ENCODE measurements around the gene ATP8A1.

Gene ATP8A1

GRCh38 chr4:42624551-42624950 lies 32.4 kb downstream of the ATP8A1 start:
- DNase-seq, result no peak

DNA sequence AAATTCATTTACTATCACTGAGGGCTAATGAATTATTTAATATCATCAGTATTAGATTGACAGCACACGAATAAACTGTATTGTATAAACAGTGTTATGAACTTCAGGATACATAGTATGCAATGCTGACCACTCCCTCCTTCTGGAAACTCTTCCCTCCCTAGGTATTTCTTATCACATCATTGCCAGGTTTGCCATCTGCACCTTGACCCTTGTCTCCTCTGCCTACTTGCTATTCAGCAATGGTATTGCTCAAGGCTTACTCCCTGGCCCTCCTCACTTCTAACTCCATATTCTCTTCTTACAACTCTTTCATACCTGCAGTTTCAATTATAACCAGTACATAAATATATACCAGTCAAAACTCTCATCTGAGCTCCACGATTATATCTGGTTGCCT lies 38.9 kb downstream of the ATP8A1 start:
- DNase-seq, result no peak

- DNase-seq, result no peak
Measured at GRCh38 chr4:42617030-42617429, 39.9 kb downstream of the ATP8A1 start.

DNA sequence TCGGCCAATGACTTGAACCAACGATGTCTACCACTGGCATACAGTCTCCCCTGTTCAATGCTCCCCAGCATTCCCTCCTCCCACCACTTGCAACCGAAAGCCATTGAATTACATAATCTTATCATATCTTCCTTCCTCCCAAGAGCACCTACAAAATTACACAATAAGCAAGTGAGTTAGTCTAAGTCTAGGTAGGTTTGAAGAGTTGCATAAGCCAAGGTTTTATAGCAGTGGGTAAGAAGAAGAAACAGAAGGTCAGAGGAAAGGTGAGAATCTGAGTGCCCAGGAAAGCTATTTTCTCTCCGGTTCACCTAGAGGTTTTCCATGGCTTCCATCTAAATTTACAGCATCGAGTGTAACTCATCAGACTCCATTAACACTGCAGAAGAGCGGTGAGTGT lies 40.3 kb downstream of the ATP8A1 start:
- DNase-seq, result no peak

GRCh38 chr4:42615131-42615763 lies 41.7 kb downstream of the ATP8A1 start:
- no peak for DNase-seq

GRCh38 chr4:42612898-42613297 lies 44.0 kb downstream of the ATP8A1 start:
- no peak for DNase-seq

GRCh38 chr4:42610941-42611340 lies 46.0 kb downstream of the ATP8A1 start:
- no peak for DNase-seq

DNA sequence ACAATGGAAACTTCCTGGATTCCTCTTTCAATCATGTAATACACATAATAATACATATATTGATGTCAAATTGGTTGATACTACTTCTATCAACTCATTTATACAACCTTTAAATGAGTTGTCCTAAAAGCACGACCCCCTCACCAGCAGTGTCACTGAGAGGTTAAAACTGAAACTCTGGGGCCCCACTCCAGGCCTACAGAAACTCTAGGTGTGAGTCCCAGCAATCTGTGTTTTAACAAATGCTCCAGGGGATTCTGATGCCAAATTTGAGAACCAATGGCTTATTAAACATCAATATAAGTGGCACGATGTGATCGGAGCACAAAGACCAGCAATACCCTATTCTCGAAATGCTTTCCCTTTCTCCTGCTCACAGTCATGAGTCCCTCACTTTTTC lies 47.9 kb downstream of the ATP8A1 start:
- DNase-seq, result no peak

DNA sequence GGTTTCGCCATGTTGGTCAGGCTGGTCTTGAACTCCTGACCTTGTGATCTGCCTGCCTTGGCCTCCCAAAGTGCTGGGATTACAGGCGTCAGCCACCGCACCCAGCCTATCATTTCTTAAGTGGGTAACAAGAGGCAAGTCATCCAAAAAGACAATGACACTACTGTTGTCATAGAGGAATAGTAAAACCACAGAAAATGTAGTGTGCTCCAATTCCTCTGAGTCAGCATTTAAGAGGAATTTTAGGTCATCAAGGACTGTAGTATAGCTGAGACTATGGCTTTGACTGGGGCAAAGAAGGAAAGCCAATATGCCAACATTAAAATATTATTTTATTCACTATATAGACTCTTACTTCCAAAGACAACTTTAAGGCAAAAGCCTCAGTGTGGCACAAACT lies 48.4 kb downstream of the ATP8A1 start:
- no peak for DNase-seq

GRCh38 chr4:42607011-42607726 lies 49.7 kb downstream of the ATP8A1 start:
- DNase-seq, result no peak

- DNase-seq, result no peak
Measured at GRCh38 chr4:42605264-42605663, 51.6 kb downstream of the ATP8A1 start.

GRCh38 chr4:42603862-42604261 lies 53.0 kb downstream of the ATP8A1 start:
- DNase-seq, result no peak

DNA sequence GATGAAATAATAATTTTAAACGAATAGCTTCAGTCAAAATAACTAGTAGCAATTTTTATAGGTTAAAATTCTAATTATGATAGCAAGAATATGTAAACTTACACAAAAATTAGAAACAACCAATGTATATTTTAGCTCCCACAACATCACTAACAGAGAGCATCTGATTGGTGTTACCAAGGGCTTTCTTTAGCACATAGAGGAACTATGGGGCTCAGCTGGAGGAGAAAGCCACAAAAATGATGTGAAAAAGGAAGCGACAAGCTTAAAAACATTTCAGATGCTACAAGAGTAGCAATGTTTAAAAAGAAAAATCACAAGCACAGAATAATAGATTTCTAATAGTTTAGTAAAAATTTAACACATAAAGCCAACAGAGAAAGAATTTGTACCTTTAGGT lies 56.3 kb downstream of the ATP8A1 start:
- no peak for DNase-seq

- no peak for DNase-seq
Measured at GRCh38 chr4:42596918-42597317, 60.0 kb downstream of the ATP8A1 start.

GRCh38 chr4:42594888-42595287 lies 62.0 kb downstream of the ATP8A1 start:
- no peak for DNase-seq

DNA sequence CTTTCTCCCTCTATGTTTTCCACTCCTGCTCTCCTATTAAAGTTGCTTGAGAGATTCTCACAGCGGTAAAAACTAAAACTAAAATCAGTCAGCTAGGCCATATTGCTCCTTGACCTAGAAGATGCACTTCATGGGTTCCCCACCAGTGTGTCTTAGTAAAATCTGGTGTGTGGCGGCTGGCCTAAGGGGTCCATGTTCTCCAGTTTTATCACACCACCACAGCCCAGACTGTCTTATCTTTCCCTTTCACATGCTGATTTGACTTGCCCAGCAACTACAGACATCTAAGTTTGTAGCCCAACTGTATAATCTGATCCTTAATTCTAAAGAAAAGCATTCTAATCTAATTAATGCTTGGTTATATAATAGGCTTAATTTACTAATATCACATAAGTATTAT lies 68.0 kb downstream of the ATP8A1 start:
- no peak for DNase-seq

- DNase-seq, result no peak
Measured at GRCh38 chr4:42586775-42587174, 70.1 kb downstream of the ATP8A1 start.

DNA sequence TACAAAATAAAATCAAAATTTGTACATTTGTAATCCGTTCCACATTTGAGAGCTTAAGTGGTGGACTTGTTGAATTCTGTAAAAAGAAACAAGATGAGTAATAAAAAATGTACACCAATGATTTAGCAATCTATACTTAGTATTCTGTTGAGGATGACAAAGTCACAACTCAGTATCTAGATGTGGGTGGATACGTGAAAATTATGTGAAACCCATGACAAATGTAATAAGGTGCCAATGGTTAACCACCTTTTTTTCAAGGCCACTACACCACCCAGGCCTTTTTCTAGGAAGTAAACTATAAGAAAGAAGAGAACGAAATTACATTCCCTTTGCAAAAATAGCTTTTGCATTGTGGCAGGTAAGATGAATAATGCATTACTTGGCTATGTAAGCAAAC lies 77.0 kb downstream of the ATP8A1 start:
- DNase-seq, result no peak

DNA sequence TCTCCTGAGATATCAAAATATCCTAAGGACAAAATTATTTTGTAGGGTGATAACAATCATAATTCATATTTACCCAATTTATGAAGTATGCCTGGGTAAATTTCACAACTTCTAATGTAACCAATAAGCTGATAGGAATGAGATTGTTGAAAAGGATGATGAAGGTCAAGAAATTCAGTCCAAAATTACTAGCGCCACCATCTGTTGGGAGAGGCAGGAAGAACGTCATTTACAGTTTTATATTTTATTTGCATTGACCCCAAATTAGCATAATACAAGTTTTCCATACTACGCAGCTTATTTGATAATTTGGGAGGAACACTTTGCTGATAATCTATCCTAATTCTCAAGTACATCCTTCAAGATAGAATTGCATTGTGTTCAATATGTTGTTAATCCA lies 78.7 kb downstream of the ATP8A1 start:
- DNase-seq, result no peak

GRCh38 chr4:42574870-42575430 lies 82.0 kb downstream of the ATP8A1 start:
- DNase-seq, result no peak

DNA sequence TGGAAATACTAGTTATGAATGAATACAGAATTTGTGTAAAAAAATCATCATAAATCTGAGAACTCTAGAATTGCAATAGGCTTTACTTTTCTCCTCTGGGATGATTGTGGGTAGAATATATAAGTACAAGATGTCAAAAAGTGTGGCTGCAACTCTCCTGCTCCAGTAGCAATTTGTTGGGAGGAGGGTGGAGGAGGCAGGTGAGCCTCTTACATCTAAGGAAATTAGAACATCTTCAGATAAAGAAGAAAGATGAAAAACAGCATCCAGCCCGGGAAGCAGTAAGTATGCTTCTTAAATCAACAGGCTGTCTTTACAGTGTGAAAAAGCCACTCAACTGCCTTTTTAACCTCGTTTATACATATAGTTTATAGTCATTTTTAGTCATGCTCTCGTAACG lies 83.7 kb downstream of the ATP8A1 start:
- DNase-seq, result no peak

DNA sequence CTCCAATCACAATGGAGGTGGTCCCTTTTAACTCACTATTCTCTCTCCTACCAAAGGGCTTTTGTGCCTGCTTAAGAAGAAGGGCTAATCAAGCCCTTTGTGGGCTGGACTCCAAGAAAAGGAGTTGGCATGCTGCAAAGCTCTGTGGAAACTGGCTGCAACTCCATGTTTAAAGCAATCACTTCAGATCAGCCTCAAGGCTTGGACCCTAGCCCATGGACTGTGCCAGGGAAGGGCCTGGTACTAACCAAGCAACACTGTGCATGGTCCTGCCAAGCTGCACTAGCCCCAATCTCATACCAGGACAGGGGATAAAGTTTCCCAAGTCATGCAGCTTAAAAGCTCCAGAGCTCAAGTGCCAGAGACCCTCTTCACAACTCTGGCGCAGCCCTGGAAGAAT lies 86.7 kb downstream of the ATP8A1 start:
- no peak for DNase-seq

DNA sequence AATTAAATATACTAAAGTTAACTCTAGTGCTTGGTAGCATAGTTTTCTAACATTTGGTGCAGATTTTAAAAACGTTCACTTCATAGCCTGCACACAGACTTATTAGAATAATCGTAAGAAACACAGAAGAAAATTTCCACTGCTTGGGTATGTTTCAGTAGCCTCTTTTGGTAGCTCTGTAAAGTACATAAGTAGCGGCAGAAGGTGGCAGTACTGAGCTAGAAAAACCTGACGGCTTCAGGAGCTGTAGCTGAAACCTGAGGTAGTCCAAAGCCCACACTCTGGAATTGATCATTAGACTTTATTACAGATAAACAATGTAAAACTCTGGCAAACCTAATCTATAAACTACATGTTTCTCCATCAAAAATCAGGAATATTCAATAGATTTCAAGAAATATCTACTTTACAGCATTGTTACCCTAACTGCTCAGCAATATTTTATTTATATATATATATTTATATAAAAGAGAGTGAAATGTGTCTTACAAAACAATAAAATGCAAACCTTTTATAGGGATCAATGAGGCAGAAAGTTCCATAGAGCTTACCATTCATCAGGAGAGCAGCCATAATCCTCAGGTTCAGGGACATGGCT lies 88.2 kb downstream of the ATP8A1 start:
- peak; percentile 74 for DNase-seq

DNA sequence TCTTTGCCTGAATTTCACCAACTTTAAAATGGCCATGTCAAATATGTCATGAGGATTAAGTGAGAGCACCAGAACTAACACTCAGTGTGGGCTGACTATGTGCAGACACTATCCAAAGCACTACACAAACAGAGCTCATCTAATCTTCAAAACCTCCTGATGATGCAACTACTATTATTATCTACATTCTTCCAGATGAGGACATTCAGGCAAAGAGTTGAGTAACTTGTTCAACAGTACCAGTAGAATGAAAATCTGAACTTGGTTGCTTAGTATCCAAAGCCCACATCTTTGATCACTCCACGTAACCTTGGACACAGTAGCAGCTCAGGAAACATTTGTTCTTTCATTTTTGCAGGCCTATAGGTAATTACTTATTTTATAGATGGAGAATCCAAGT lies 90.1 kb downstream of the ATP8A1 start:
- DNase-seq, result no peak

Measured in CD4-positive, alpha-beta T cell treated with Interleukin-10 for 1 hour (primary cell).